ENCODE measurements around the gene LCE1E.

DNA sequence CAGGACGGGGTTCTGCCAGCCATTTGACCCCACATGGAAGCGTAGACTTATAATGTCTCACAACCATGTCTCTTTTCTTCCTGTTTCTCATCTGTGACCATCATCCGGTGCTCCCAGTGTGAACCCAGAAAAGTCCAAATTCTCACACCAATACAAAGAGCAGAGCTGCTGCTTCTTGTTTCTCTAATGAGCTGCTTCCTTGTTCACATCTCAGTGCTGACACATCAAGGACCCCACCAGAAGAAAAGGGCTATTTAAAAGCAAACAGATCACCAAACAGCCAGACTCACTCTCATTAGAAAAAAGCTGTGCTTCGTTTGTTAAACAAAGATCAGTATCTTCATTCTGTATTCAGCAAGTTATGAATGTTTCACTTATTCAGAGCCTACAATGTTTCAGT, 9.6 kb downstream of the LCE1E start:
- TF ChIP-seq POLR2AphosphoS5 (IDR thresholded peaks at IDR 0.05) = no peak
- TF ChIP-seq, protein P1, sequence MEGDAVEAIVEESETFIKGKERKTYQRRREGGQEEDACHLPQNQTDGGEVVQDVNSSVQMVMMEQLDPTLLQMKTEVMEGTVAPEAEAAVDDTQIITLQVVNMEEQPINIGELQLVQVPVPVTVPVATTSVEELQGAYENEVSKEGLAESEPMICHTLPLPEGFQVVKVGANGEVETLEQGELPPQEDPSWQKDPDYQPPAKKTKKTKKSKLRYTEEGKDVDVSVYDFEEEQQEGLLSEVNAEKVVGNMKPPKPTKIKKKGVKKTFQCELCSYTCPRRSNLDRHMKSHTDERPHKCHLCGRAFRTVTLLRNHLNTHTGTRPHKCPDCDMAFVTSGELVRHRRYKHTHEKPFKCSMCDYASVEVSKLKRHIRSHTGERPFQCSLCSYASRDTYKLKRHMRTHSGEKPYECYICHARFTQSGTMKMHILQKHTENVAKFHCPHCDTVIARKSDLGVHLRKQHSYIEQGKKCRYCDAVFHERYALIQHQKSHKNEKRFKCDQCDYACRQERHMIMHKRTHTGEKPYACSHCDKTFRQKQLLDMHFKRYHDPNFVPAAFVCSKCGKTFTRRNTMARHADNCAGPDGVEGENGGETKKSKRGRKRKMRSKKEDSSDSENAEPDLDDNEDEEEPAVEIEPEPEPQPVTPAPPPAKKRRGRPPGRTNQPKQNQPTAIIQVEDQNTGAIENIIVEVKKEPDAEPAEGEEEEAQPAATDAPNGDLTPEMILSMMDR (IDR thresholded peaks at IDR 0.05) = no peak
- no peak for TF ChIP-seq POLR2A (IDR thresholded peaks at IDR 0.05)

Measured in prostate gland (tissue), 2 donors.